Hair follicular keratinocyte (primary cell): ENCODE results near the gene UEVLD. TPM values are rescaled to one million over a fixed set of nuclear protein-coding genes. Genes with fewer than 3 reads are reported as not detected.

ENCODE experiments used
- total RNA-seq: library from RNA; depleted of rRNA; stranded (reverse); fragments of >200 nt; gene quantifications from 2 replicates; pipeline ENCODE4 v1.2.3, GENCODE V29; 2015

UEVLD gene
- total RNA-seq = 27.8 and 32.2 TPM in 2 replicates

GRCh38 chr11:18588297-18589252 is at the start of gene UEVLD:
UEVLD (minus strand) TSS chr11:18588734; CDS start chr11:18588654, 80 bp downstream.

GRCh38 chr11:18634140-18635032 is 45.9 kb upstream of the UEVLD start, which contains the start of gene SPTY2D1:
SPTY2D1 (minus strand) TSS chr11:18634342; CDS start chr11:18634257, 85 bp downstream.

GRCh38 chr11:18599739-18600230 is 11.3 kb upstream of the UEVLD start, which contains the start of gene MISFA:
MISFA (plus strand) TSS chr11:18599789; CDS start chr11:18599929, 140 bp downstream.

GRCh38 chr11:18526521-18527296 is 61.8 kb downstream of the UEVLD start, which contains the start of gene TSG101:
TSG101 (minus strand) TSS chr11:18526942; CDS start chr11:18526816, 126 bp downstream.

Other genes starting within 250 kb of the UEVLD start
- gene LDHA, start 194.2 kb downstream of the UEVLD start, total RNA-seq = 815 and 1,231 TPM in 2 replicates
- not detected in 2 replicates for gene LDHC, start 176.4 kb downstream of the UEVLD start, total RNA-seq
- gene LDHAL6A, start 132.9 kb downstream of the UEVLD start, total RNA-seq = not detected in 2 replicates
- 99.5 and 101 TPM in 2 replicates for gene TSG101, start 61.8 kb downstream of the UEVLD start, total RNA-seq
- not detected in 2 replicates for gene MISFA, start 11.1 kb upstream of the UEVLD start, total RNA-seq
- 11.6 and 12.4 TPM in 2 replicates for gene SPTY2D1, start 45.6 kb upstream of the UEVLD start, total RNA-seq
- 0.72 and 2.2 TPM in 2 replicates for gene TMEM86A, start 110.0 kb upstream of the UEVLD start, total RNA-seq
- under 0.01 and 0.08 TPM in 2 replicates for gene IGSF22, start 137.5 kb upstream of the UEVLD start, total RNA-seq
- not detected in 2 replicates for gene PTPN5, start 203.1 kb upstream of the UEVLD start, total RNA-seq